H1 (cell line): ENCODE results near the gene ARHGEF4. TPM values are rescaled to one million over a fixed set of nuclear protein-coding genes. Genes with fewer than 3 reads are reported as not detected.

ENCODE experiments used
- BCL11A ChIP-seq, 2 experiments: IDR thresholded peaks; one replicate each; pipeline ENCODE4 v1.6.1; 2011; ENCODE audit warnings: low read depth in 2 of 2, low read length in 2 of 2, mild to moderate bottlenecking in 2 of 2
- CBX8 ChIP-seq: fragments of 300-800, 300-1000 bp; sonication (generic); IDR thresholded peaks from 2 replicates; pipeline ENCODE4 v1.7.1; 2016; ENCODE audit warnings: low read depth, low read length, borderline replicate concordance
- CTBP2 ChIP-seq: IDR thresholded peaks from 2 replicates; pipeline ENCODE4 v1.7.0; 2011; ENCODE audit warnings: borderline replicate concordance, mild to moderate bottlenecking, moderate library complexity, mixed read lengths, low read length; ENCODE audit not compliant: insufficient read depth, insufficient read length
- EP300 ChIP-seq, 2 experiments: IDR thresholded peaks; 1 replicate in 1 of 2; 2 replicates in 1 of 2; pipeline ENCODE4 v1.6.1; 2011 to 2012; ENCODE audit warnings: low read depth in 2 of 2, low read length in 2 of 2, mild to moderate bottlenecking in 2 of 2, borderline replicate concordance in 1 of 2, inconsistent platforms in 1 of 2, moderate library complexity in 1 of 2
- FOSL1 ChIP-seq: IDR thresholded peaks from 2 replicates; pipeline ENCODE4 v1.6.1; 2011; ENCODE audit warnings: mild to moderate bottlenecking, low read depth, low read length, moderate library complexity; ENCODE audit not compliant: insufficient read depth
- GABPA ChIP-seq: IDR thresholded peaks from 2 replicates; pipeline ENCODE4 v1.6.1; 2011; ENCODE audit warnings: mild to moderate bottlenecking, low read length, moderate library complexity, borderline replicate concordance; ENCODE audit not compliant: insufficient read depth
- KDM1A ChIP-seq: fragments of 200-600, 300-600 bp; sonication (generic); IDR thresholded peaks from 2 replicates; pipeline ENCODE4 v1.7.1; 2016; ENCODE audit warnings: mild to moderate bottlenecking, low read length, borderline replicate concordance
- NRF1 ChIP-seq: IDR thresholded peaks from 2 replicates; pipeline ENCODE4 v1.6.1; 2011; ENCODE audit warnings: mild to moderate bottlenecking, low read depth, low read length, improper control_type of control experiment
- POU5F1 ChIP-seq: IDR thresholded peaks from 2 replicates; pipeline ENCODE4 v1.6.1; 2011; ENCODE audit warnings: low read depth, mild to moderate bottlenecking, low read length, moderate library complexity
- RBBP5 ChIP-seq: IDR thresholded peaks from 2 replicates; pipeline ENCODE4 v1.7.1; 2012; ENCODE audit warnings: low read depth, mild to moderate bottlenecking, inconsistent platforms, low read length, moderate library complexity, borderline replicate concordance
- SIRT6 ChIP-seq: IDR thresholded peaks from one replicate; pipeline ENCODE4 v1.7.1; 2012; ENCODE audit warnings: low read length, inconsistent platforms
- SIX5 ChIP-seq: IDR thresholded peaks from 2 replicates; pipeline ENCODE4 v1.6.1; 2011; ENCODE audit warnings: mild to moderate bottlenecking, low read depth, low read length
- SP1 ChIP-seq: IDR thresholded peaks from 2 replicates; pipeline ENCODE4 v1.6.1; 2011; ENCODE audit warnings: low read depth, low read length
- SP2 ChIP-seq: IDR thresholded peaks from 2 replicates; pipeline ENCODE4 v1.6.1; 2012; ENCODE audit warnings: mild to moderate bottlenecking, low read length, inconsistent platforms
- USF2 ChIP-seq: IDR thresholded peaks from 2 replicates; pipeline ENCODE4 v1.6.1; 2011; ENCODE audit warnings: low read length, improper control_type of control experiment
- polyA plus RNA-seq, 7 experiments: library from polyadenylated mRNA; depleted of rRNA in 3 of 7; stranded (reverse) in 5 of 7; unstranded in 2 of 7; fragments of >200 nt in 5 of 7; fragments of 200-250 nt in 2 of 7; gene quantifications; 1 replicate in 5 of 7; 2 replicates in 1 of 7; 4 replicates in 1 of 7; pipeline versions ENCODE4 v1.2.1 to v1.2.3, GENCODE V29; 2011 to 2013; ENCODE audit warnings: missing spikeins in 2 of 7, mixed read lengths in 2 of 7
- total RNA-seq: library from RNA; stranded (reverse); fragmentation: NEBNext Ultra II Directional; extraction: Animal tissue kit (Norgen Biotek cat#: 25700); gene quantifications from 2 replicates; pipeline ENCODE4 v1.2.1, GENCODE V29; 2021
- TF ChIP-seq, protein P1 (sequence below), 3 experiments: IDR thresholded peaks; 1 replicate in 2 of 3; 2 replicates in 1 of 3; pipeline versions ENCODE4 v1.5.1 to v1.6.1; 2011; ENCODE audit warnings: low read length in 3 of 3, mild to moderate bottlenecking in 3 of 3, inconsistent platforms in 2 of 3, low read depth in 1 of 3, moderate library complexity in 1 of 3; ENCODE audit not compliant: insufficient read depth in 1 of 3; ENCODE audit errors: control extremely low read depth in 1 of 3
- TF ChIP-seq, protein P2 (sequence below): IDR thresholded peaks from 2 replicates; pipeline ENCODE4 v1.6.1; 2012; ENCODE audit warnings: inconsistent platforms

Gene ARHGEF4
- total and polyA plus RNA-seq, 2 of the 8 experiments (the other 6 are each of a cell fraction or from before 2014, with no cell fraction given), result 10.6 to 14.6 TPM

- TF ChIP-seq POU5F1 (no peak), GABPA (no peak; the same call in 1 of the 2 replicates), EP300 (IDR thresholded peaks at IDR 0.05; ENCODE audit: borderline replicate concordance in 1 of 2, low read depth in 2 of 2, low read length in 2 of 2) (no peak), NRF1 (no peak), KDM1A (no peak), SIX5 (no peak), FOSL1 (no peak), CTBP2 (peak; percentile 60), RBBP5 (peak; percentile 10; the same call in 1 of the 2 replicates), USF2 (no peak), CBX8 (no peak), SIRT6 (no peak), BCL11A (IDR thresholded peaks at IDR 0.05; ENCODE audit: low read depth in 2 of 2, low read length in 2 of 2) (no peak), SP1 (no peak), SP2 (no peak)
- TF ChIP-seq, protein P1, sequence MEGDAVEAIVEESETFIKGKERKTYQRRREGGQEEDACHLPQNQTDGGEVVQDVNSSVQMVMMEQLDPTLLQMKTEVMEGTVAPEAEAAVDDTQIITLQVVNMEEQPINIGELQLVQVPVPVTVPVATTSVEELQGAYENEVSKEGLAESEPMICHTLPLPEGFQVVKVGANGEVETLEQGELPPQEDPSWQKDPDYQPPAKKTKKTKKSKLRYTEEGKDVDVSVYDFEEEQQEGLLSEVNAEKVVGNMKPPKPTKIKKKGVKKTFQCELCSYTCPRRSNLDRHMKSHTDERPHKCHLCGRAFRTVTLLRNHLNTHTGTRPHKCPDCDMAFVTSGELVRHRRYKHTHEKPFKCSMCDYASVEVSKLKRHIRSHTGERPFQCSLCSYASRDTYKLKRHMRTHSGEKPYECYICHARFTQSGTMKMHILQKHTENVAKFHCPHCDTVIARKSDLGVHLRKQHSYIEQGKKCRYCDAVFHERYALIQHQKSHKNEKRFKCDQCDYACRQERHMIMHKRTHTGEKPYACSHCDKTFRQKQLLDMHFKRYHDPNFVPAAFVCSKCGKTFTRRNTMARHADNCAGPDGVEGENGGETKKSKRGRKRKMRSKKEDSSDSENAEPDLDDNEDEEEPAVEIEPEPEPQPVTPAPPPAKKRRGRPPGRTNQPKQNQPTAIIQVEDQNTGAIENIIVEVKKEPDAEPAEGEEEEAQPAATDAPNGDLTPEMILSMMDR (IDR thresholded peaks at IDR 0.05; ENCODE audit: control extremely low read depth in 1 of 3, insufficient read depth in 1 of 3, low read depth in 1 of 3, low read length in 3 of 3), result peak; percentile 87 to 98 (median 97)
- TF ChIP-seq, protein P2, sequence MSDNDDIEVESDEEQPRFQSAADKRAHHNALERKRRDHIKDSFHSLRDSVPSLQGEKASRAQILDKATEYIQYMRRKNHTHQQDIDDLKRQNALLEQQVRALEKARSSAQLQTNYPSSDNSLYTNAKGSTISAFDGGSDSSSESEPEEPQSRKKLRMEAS, result peak; percentile 64
These were observed 127.4 kb downstream of the ARHGEF4 start (continued) for GRCh38 chr2:130963849-130964793.
